OCI-LY3 (cell line): ENCODE results near the gene AFP.

ENCODE experiments used
- CTCF ChIP-seq: fragments of 200-600, 300-600 bp; sonication (generic); IDR thresholded peaks from 2 replicates; pipeline ENCODE4 v1.5.1; 2014; ENCODE audit warnings: antibody characterized with exemption, low read length, low read depth
- EZH2phosphoT487 ChIP-seq: fragments of 200-600 bp; shearing (Covaris generic); IDR thresholded peaks from 2 replicates; pipeline ENCODE4 v1.6.1; 2018; ENCODE audit warnings: antibody characterized with exemption, mixed run types, low read depth

GRCh38 chr4:73388887-73389286 is 47.1 kb upstream of the AFP start:
- TF ChIP-seq CTCF, result no peak
- TF ChIP-seq EZH2phosphoT487, result no peak
